Measurements from ENCODE around the gene NLGN4Y. TPM values are rescaled to one million over a fixed set of nuclear protein-coding genes. Genes with fewer than 3 reads are reported as not detected.

Gene NLGN4Y
- total RNA-seq = not detected
- not detected for polyA plus RNA-seq
- total RNA-seq = 0 reads per million in 6 experiments

- peaks cover 0 to 4% (median 2%) of the 10 kb centered on the region in 4 donors for H3K4me1 Mint-ChIP-seq
- no peak within 1 kb of the TSS for H3K27ac Mint-ChIP-seq
- peaks cover 0 to 8% (median 0%) of the 10 kb centered on the region in 9 donors for H3K9me3 Mint-ChIP-seq
- no peak for ATAC-seq
- peaks cover 0 to 2% (median 0%) of the 10 kb centered on the region in 3 donors for H3K36me3 Mint-ChIP-seq
- peak within 1 kb of the TSS in 6 of 10 donors; percentile 27 to 66 (median 56) for H3K4me3 Mint-ChIP-seq
- no peak for DNase-seq
- POLR2A ChIA-PET = no interaction called here
- peaks cover 8 to 41% (median 30%) of the 10 kb centered on the region in 5 donors for H3K27me3 Mint-ChIP-seq
Measured at GRCh38 chrY:14524272-14525231, at the start of gene NLGN4Y. TSS of gene NLGN4Y (plus strand) at chrY:14524529. CDS start at chrY:14622120, 97,591 bp downstream.

GRCh38 chrY:14485935-14486334 is 38.4 kb upstream of the NLGN4Y start:
- Mint-ChIP-seq H3K4me3 (no peak overlapping the region), H3K27me3 (no peaks in the 10 kb centered on the region), H3K27ac (no peak overlapping the region), H3K36me3 (no peaks in the 10 kb centered on the region), H3K9me3 (peaks cover 0 to 9% (median 0%) of the 10 kb centered on the region in 9 donors), H3K4me1 (peaks cover 0 to 2% (median 0%) of the 10 kb centered on the region in 4 donors)
- POLR2A ChIA-PET = no interaction called here
- ATAC-seq (no peak), DNase-seq (no peak)

- peaks cover 0 to 2% (median 0%) of the 10 kb centered on the region in 4 donors for H3K4me1 Mint-ChIP-seq
- peaks cover 0 to 24% (median 0%) of the 10 kb centered on the region in 9 donors for H3K9me3 Mint-ChIP-seq
- no peak for DNase-seq
- no peaks in the 10 kb centered on the region for H3K36me3 Mint-ChIP-seq
- H3K27me3 Mint-ChIP-seq = no peaks in the 10 kb centered on the region
- POLR2A ChIA-PET = no interaction called here
- no peak overlapping the region for H3K4me3 Mint-ChIP-seq
- ATAC-seq = no peak
- H3K27ac Mint-ChIP-seq = no peak overlapping the region
Measured at GRCh38 chrY:14490226-14490625, 34.1 kb upstream of the NLGN4Y start.

GRCh38 chrY:14498071-14498470 is 26.3 kb upstream of the NLGN4Y start:
- ATAC-seq = no peak
- H3K4me3 Mint-ChIP-seq = no peak overlapping the region

GRCh38 chrY:14504592-14504991 is 19.7 kb upstream of the NLGN4Y start:
- no peaks in the 10 kb centered on the region for H3K27me3 Mint-ChIP-seq
- POLR2A ChIA-PET = no interaction called here
- no peaks in the 10 kb centered on the region for H3K9me3 Mint-ChIP-seq
- DNase-seq (no peak), ATAC-seq (no peak)
- H3K36me3 Mint-ChIP-seq = no peaks in the 10 kb centered on the region
- H3K4me3 Mint-ChIP-seq = no peak overlapping the region
- H3K27ac Mint-ChIP-seq = no peak overlapping the region
- no peaks in the 10 kb centered on the region for H3K4me1 Mint-ChIP-seq

More at GRCh38 chrY:14498071-14498470, 26.3 kb upstream of the NLGN4Y start:
- H3K9me3 Mint-ChIP-seq = peaks cover 0 to 7% (median 0%) of the 10 kb centered on the region in 9 donors
- no peak overlapping the region for H3K27ac Mint-ChIP-seq
- DNase-seq = no peak
- no peaks in the 10 kb centered on the region for H3K36me3 Mint-ChIP-seq
- POLR2A ChIA-PET = no interaction called here
- H3K27me3 Mint-ChIP-seq = no peaks in the 10 kb centered on the region
- H3K4me1 Mint-ChIP-seq = no peaks in the 10 kb centered on the region

- H3K27me3 Mint-ChIP-seq = peaks cover 8 to 41% (median 30%) of the 10 kb centered on the region in 5 donors
- POLR2A ChIA-PET = no interaction called here
- no peak overlapping the region for H3K4me3 Mint-ChIP-seq
Measured at GRCh38 chrY:14522379-14522950, 1.9 kb upstream of the NLGN4Y start.

GRCh38 chrY:14523491-14524271 is 648 bp upstream of the NLGN4Y start:
- H3K27me3 Mint-ChIP-seq = peaks cover 8 to 41% (median 30%) of the 10 kb centered on the region in 5 donors
- peaks cover 0 to 2% (median 0%) of the 10 kb centered on the region in 3 donors for H3K36me3 Mint-ChIP-seq
- no peak for DNase-seq

More at GRCh38 chrY:14522379-14522950, 1.9 kb upstream of the NLGN4Y start:
- Mint-ChIP-seq H3K27ac (peak overlapping the region in 1 of 10 donors; percentile 19), H3K36me3 (peaks cover 0 to 2% (median 0%) of the 10 kb centered on the region in 3 donors), H3K4me1 (peaks cover 0 to 4% (median 2%) of the 10 kb centered on the region in 4 donors), H3K9me3 (peaks cover 0 to 9% (median 0%) of the 10 kb centered on the region in 9 donors)
- DNase-seq (no peak), ATAC-seq (no peak)

GRCh38 chrY:14525315-14525714 is 986 bp downstream of the NLGN4Y start:
- Mint-ChIP-seq H3K4me1 (peaks cover 0 to 4% (median 2%) of the 10 kb centered on the region in 4 donors), H3K36me3 (peaks cover 0 to 2% (median 0%) of the 10 kb centered on the region in 3 donors), H3K4me3 (peak overlapping the region in 4 of 10 donors; percentile 26 to 61 (median 49)), H3K27me3 (peaks cover 6 to 38% (median 30%) of the 10 kb centered on the region in 5 donors), H3K27ac (no peak overlapping the region), H3K9me3 (peaks cover 0 to 8% (median 0%) of the 10 kb centered on the region in 9 donors)
- ATAC-seq = no peak
- DNase-seq = no peak
- POLR2A ChIA-PET = no interaction called here

More at GRCh38 chrY:14523491-14524271, 648 bp upstream of the NLGN4Y start:
- Mint-ChIP-seq H3K4me3 (peak overlapping the region in 4 of 10 donors; percentile 27 to 50 (median 37)), H3K4me1 (peaks cover 0 to 4% (median 2%) of the 10 kb centered on the region in 4 donors), H3K9me3 (peaks cover 0 to 8% (median 0%) of the 10 kb centered on the region in 9 donors), H3K27ac (no peak overlapping the region)
- no peak for ATAC-seq
- POLR2A ChIA-PET = no interaction called here

GRCh38 chrY:14528361-14528760 is 4.0 kb downstream of the NLGN4Y start:
- peaks cover 3 to 23% (median 13%) of the 10 kb centered on the region in 5 donors for H3K27me3 Mint-ChIP-seq
- POLR2A ChIA-PET = no interaction called here
- H3K27ac Mint-ChIP-seq = no peak overlapping the region
- peaks cover 0 to 2% (median under 1%) of the 10 kb centered on the region in 4 donors for H3K4me1 Mint-ChIP-seq
- H3K36me3 Mint-ChIP-seq = peaks cover 0 to 2% (median 0%) of the 10 kb centered on the region in 3 donors
- ATAC-seq (no peak), DNase-seq (no peak)
- H3K9me3 Mint-ChIP-seq = peaks cover 0 to 1% (median 0%) of the 10 kb centered on the region in 9 donors
- no peak overlapping the region for H3K4me3 Mint-ChIP-seq

- ATAC-seq = no peak
- H3K27ac Mint-ChIP-seq = no peak overlapping the region
- H3K27me3 Mint-ChIP-seq = no peaks in the 10 kb centered on the region
- no peak overlapping the region for H3K4me3 Mint-ChIP-seq
- H3K36me3 Mint-ChIP-seq = no peaks in the 10 kb centered on the region
- no peaks in the 10 kb centered on the region for H3K4me1 Mint-ChIP-seq
- H3K9me3 Mint-ChIP-seq = peaks cover 0 to 5% (median 0%) of the 10 kb centered on the region in 9 donors
- POLR2A ChIA-PET = no interaction called here
- DNase-seq = no peak
Measured at GRCh38 chrY:14536703-14537102, 12.4 kb downstream of the NLGN4Y start.

GRCh38 chrY:14543506-14543905 is 19.2 kb downstream of the NLGN4Y start:
- H3K9me3 Mint-ChIP-seq = peaks cover 0 to 27% (median 0%) of the 10 kb centered on the region in 9 donors
- no peaks in the 10 kb centered on the region for H3K4me1 Mint-ChIP-seq
- no peak overlapping the region for H3K27ac Mint-ChIP-seq
- H3K4me3 Mint-ChIP-seq = no peak overlapping the region
- no peaks in the 10 kb centered on the region for H3K36me3 Mint-ChIP-seq
- ATAC-seq (no peak), DNase-seq (no peak)
- H3K27me3 Mint-ChIP-seq = peaks cover 0 to 6% (median 0%) of the 10 kb centered on the region in 5 donors
- POLR2A ChIA-PET = no interaction called here

GRCh38 chrY:14581294-14581693 is 57.0 kb downstream of the NLGN4Y start:
- Mint-ChIP-seq H3K4me1 (no peaks in the 10 kb centered on the region), H3K36me3 (peaks cover 0 to 2% (median 0%) of the 10 kb centered on the region in 3 donors)
- POLR2A ChIA-PET = no interaction called here

More at GRCh38 chrY:14581294-14581693, 57.0 kb downstream of the NLGN4Y start:
- Mint-ChIP-seq H3K4me3 (no peak overlapping the region), H3K9me3 (peaks cover 0 to 5% (median 0%) of the 10 kb centered on the region in 9 donors), H3K27ac (no peak overlapping the region), H3K27me3 (peaks cover 0 to 7% (median 0%) of the 10 kb centered on the region in 5 donors)
- ATAC-seq (no peak), DNase-seq (no peak)
